Measurements from ENCODE around the gene HLF. TPM values are rescaled to one million over a fixed set of nuclear protein-coding genes. Genes with fewer than 3 reads are reported as not detected.

The HLF gene
- total and polyA plus RNA-seq, 2 experiments from 2014 or later, result 0.28 TPM; not detected in 1

- ATAC-seq, result no peak
- Mint-ChIP-seq H3K27ac (no peak overlapping the region), H3K4me3 (no peak overlapping the region), H3K27me3 (ENCODE audit: insufficient read depth, low read depth, poor library complexity) (peaks cover 2% of the 10 kb centered on the region), H3K4me1 (no peaks in the 10 kb centered on the region), H3K9me3 (no peaks in the 10 kb centered on the region), H3K36me3 (ENCODE audit: low read depth) (no peaks in the 10 kb centered on the region)
- TF ChIP-seq JUNB (IDR thresholded peaks at IDR 0.05; ENCODE audit: unreplicated experiment) (no peak), REST (IDR thresholded peaks at IDR 0.05; ENCODE audit: unreplicated experiment) (no peak), ZNF462 (CRISPR knock-in tag; IDR thresholded peaks at IDR 0.05) (no peak), NANOG (IDR thresholded peaks at IDR 0.05; ENCODE audit: borderline replicate concordance) (no peak), ZNF114 (CRISPR knock-in tag; IDR thresholded peaks at IDR 0.05) (no peak), POLR2AphosphoS5 (IDR thresholded peaks at IDR 0.05; ENCODE audit: low read depth) (no peak), EZH2phosphoT487 (IDR thresholded peaks at IDR 0.05; ENCODE audit: unreplicated experiment) (no peak), STAT1 (IDR thresholded peaks at IDR 0.05; ENCODE audit: unreplicated experiment) (no peak), CREB1 (CRISPR knock-in tag; IDR thresholded peaks at IDR 0.05; ENCODE audit: low read depth) (no peak), ETS1 (IDR thresholded peaks at IDR 0.05) (no peak), EZH2 (IDR thresholded peaks at IDR 0.05; ENCODE audit: low read depth, unreplicated experiment) (no peak), ZNF331 (CRISPR knock-in tag; IDR thresholded peaks at IDR 0.05; ENCODE audit: low read depth) (no peak)
- TF ChIP-seq, protein P1, sequence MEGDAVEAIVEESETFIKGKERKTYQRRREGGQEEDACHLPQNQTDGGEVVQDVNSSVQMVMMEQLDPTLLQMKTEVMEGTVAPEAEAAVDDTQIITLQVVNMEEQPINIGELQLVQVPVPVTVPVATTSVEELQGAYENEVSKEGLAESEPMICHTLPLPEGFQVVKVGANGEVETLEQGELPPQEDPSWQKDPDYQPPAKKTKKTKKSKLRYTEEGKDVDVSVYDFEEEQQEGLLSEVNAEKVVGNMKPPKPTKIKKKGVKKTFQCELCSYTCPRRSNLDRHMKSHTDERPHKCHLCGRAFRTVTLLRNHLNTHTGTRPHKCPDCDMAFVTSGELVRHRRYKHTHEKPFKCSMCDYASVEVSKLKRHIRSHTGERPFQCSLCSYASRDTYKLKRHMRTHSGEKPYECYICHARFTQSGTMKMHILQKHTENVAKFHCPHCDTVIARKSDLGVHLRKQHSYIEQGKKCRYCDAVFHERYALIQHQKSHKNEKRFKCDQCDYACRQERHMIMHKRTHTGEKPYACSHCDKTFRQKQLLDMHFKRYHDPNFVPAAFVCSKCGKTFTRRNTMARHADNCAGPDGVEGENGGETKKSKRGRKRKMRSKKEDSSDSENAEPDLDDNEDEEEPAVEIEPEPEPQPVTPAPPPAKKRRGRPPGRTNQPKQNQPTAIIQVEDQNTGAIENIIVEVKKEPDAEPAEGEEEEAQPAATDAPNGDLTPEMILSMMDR (conservative IDR thresholded peaks at IDR 0.05; ENCODE audit: low read depth in 2 of 2), result no peak
- H3F3A ChIP-seq (replicated peaks; ENCODE audit: low read depth), result no peaks in the 10 kb centered on the region
- H3K79me2 ChIP-seq (replicated peaks; ENCODE audit: insufficient read depth), result no peaks in the 10 kb centered on the region
- H3K27ac ChIP-seq (ENCODE audit: low read depth), result no peak overlapping the region
- H3K4me2 ChIP-seq, result no peak overlapping the region
- no peaks in the 10 kb centered on the region for H4K20me1 ChIP-seq (replicated peaks; ENCODE audit: insufficient read depth)
- no peaks in the 10 kb centered on the region for H3K4me1 ChIP-seq (ENCODE audit: insufficient read depth)
- no peaks in the 10 kb centered on the region for H3K36me3 ChIP-seq (ENCODE audit: insufficient read depth)
- H3K9me2 ChIP-seq (ENCODE audit: insufficient read depth), result 0 out of 2 replicates have a peak, but pooled peaks cover 5% of the 10 kb centered on the region
- H2AFZ ChIP-seq, result no peak overlapping the region
- no peak for DNase-seq (ENCODE audit: low spot score)
- no peak overlapping the region for H3K4me3 ChIP-seq
- H3K27me3 ChIP-seq (ENCODE audit: insufficient read depth), result no peaks in the 10 kb centered on the region
These were observed 25.8 kb downstream of the HLF start for GRCh38 chr17:55290492-55291113.

Measured in GM23338 (cell line).